Measurements from ENCODE around the gene DUS1L. TPM values are rescaled to one million over a fixed set of nuclear protein-coding genes. Genes with fewer than 3 reads are reported as not detected.

DUS1L gene
- total RNA-seq, 1 donor from 2014 or later, result 125 TPM

- Histone ChIP-seq H3K27me3 (ENCODE audit: control insufficient read depth, insufficient read depth, low read length) (no peaks in the 10 kb centered on the region), H3K36me3 (ENCODE audit: control insufficient read depth, insufficient read depth, low read length) (peaks cover 86% of the 10 kb centered on the region), H3K4me3 (ENCODE audit: low read depth, low read length) (no peak overlapping the region)
- TF ChIP-seq, protein P1, sequence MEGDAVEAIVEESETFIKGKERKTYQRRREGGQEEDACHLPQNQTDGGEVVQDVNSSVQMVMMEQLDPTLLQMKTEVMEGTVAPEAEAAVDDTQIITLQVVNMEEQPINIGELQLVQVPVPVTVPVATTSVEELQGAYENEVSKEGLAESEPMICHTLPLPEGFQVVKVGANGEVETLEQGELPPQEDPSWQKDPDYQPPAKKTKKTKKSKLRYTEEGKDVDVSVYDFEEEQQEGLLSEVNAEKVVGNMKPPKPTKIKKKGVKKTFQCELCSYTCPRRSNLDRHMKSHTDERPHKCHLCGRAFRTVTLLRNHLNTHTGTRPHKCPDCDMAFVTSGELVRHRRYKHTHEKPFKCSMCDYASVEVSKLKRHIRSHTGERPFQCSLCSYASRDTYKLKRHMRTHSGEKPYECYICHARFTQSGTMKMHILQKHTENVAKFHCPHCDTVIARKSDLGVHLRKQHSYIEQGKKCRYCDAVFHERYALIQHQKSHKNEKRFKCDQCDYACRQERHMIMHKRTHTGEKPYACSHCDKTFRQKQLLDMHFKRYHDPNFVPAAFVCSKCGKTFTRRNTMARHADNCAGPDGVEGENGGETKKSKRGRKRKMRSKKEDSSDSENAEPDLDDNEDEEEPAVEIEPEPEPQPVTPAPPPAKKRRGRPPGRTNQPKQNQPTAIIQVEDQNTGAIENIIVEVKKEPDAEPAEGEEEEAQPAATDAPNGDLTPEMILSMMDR (IDR thresholded peaks at IDR 0.05; ENCODE audit: insufficient read depth, low read length, severe bottlenecking), result no peak
- no peak for FAIRE-seq
- no peak for DNase-seq (ENCODE audit: low read depth)
Measured at GRCh38 chr17:82086941-82087906, 21.6 kb upstream of the DUS1L start.

DNA sequence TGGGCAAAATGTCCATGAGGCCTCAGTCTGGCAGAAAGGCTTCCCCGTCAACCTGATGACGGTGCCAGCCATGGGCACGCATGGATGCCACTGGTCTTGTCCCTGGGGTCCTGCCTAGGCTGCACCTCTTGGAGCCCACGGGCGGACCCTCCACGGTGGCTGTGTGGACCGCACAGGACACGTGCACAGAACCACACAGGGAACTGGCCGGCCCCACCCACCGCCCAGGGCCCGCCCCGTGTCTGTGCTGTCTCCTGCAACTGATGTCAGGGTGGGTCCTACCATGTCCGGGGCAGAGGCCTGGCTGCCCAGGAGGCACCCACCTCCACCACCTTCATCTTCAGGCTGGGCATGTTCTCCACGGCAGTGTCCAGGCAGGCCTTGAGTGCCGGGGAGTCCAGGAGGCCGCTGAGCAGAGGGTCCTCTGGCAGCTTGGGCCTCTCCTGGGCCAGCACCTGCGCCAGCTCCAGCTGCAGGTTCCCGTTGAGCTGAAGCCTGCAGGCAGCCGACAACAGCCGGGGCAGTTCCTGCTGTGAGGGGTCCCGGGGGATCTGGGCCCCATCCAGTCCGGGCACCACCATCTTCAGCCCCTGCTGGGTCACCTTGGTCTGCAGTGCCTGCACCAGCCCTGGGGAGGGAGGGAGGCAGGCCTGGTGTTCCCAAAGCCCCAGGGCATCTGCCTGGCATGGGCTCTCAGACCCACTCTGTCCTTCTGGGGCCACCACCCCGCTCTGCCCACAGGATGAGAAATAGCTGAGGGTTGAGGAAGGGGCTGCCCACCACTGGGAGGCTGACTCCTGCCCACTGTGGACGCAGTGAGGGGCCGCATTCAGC lies 20.5 kb upstream of the DUS1L start:
- peaks cover 85% of the 10 kb centered on the region for H3K36me3 ChIP-seq (ENCODE audit: control insufficient read depth, insufficient read depth, low read length)
- DNase-seq (ENCODE audit: low read depth) (no peak), FAIRE-seq (no peak)
- H3K27me3 ChIP-seq (ENCODE audit: control insufficient read depth, insufficient read depth, low read length), result no peaks in the 10 kb centered on the region
- TF ChIP-seq, protein P1 (IDR thresholded peaks at IDR 0.05; ENCODE audit: insufficient read depth, low read length, severe bottlenecking), result no peak
- no peak overlapping the region for H3K4me3 ChIP-seq (ENCODE audit: low read depth, low read length)

GRCh38 chr17:82085031-82085861 lies 19.6 kb upstream of the DUS1L start:
- peaks cover 85% of the 10 kb centered on the region for H3K36me3 ChIP-seq (ENCODE audit: control insufficient read depth, insufficient read depth, low read length)
- FAIRE-seq, result no peak
- TF ChIP-seq, protein P1 (IDR thresholded peaks at IDR 0.05; ENCODE audit: insufficient read depth, low read length, severe bottlenecking), result no peak

GRCh38 chr17:82084373-82085030 lies 18.9 kb upstream of the DUS1L start:
- Histone ChIP-seq H3K4me3 (ENCODE audit: low read depth, low read length) (no peak overlapping the region), H3K36me3 (ENCODE audit: control insufficient read depth, insufficient read depth, low read length) (peaks cover 84% of the 10 kb centered on the region), H3K27me3 (ENCODE audit: control insufficient read depth, insufficient read depth, low read length) (no peaks in the 10 kb centered on the region)
- DNase-seq (ENCODE audit: low read depth) (no peak), FAIRE-seq (no peak)
- TF ChIP-seq, protein P1 (IDR thresholded peaks at IDR 0.05; ENCODE audit: insufficient read depth, low read length, severe bottlenecking), result no peak

More at GRCh38 chr17:82085031-82085861, 19.6 kb upstream of the DUS1L start:
- Histone ChIP-seq H3K4me3 (ENCODE audit: low read depth, low read length) (no peak overlapping the region), H3K27me3 (ENCODE audit: control insufficient read depth, insufficient read depth, low read length) (no peaks in the 10 kb centered on the region)
- no peak for DNase-seq (ENCODE audit: low read depth)

All from bronchial epithelial cell (primary cell).